NCI-H1105 (cell line): Measurements from ENCODE around the gene MICAL2.

Source experiments
- DNase-seq: peaks from one replicate; lab custom pipeline; 2025; lab: John Stamatoyannopoulos, UW

MICAL2 gene

DNA sequence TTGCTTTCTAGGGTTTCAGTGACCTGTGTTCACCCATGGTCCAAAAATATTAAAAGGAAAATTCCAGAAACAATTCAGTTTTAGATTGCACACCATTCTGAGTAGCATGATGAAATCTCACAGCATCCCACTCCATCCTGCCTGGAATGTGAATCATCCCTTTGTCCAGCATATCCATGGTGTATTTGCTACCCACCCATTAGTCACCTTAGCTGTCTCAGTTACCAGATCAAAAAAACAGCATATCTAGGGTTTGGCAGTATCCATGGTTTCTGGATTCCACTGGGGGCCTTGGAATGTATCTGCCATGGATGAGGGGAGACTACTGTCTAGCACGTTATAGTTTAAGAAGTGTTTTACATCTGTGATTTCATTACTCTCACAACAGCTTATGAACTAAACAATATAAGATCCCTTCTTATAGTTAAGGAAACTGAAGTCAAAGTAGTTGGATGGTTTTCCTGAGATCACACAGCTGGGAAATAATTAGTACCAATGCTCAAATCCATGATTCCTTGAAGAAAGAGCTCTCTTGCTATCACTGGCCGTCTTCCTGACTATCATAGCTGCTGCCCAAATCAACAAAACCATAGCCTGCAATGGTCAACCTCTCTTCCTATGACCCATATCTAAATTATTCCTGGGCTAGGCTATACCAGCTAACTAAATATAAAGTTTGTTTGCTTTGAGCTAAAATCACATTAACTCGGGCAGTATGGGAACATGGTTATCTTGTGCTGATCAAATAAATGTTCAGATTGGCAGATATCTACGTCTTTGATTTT is 122.6 kb downstream of the MICAL2 start:
- DNase-seq = no peak

DNA sequence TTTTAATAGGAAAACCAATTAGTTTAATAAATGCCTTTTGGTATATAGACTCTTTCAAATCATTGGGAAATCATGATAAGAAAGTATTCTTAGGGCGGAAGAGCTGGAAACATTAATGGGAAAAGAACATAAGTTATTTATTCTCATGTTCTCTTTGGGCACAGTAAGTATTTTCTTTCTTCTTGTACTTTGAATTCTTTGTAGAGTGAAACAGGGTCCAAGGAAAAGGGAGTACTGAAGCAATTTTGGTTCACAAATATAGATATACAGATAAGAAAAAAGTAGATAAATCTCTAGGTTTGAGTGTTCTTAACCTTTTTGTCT is 123.2 kb downstream of the MICAL2 start:
- DNase-seq = no peak

DNA sequence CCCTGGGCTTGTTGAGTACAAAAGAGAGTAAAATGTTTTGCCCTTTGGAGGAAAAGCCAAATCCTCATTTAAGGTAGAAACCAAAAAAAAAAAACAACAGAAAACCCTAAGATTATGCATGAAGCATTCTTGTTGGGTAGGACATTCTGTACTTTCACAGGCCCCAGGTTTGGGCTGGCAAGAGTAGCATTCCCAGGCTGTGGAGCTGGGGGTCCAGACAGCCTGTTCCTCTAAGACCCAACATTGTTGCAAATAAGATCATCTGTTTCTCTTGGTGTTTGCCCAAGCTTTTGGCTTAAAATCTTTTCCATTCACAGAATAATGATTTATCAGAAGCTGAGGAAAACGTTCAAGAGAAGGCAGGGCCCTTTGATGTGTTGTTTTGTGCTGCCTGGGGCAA is 123.8 kb downstream of the MICAL2 start:
- DNase-seq = no peak

DNA sequence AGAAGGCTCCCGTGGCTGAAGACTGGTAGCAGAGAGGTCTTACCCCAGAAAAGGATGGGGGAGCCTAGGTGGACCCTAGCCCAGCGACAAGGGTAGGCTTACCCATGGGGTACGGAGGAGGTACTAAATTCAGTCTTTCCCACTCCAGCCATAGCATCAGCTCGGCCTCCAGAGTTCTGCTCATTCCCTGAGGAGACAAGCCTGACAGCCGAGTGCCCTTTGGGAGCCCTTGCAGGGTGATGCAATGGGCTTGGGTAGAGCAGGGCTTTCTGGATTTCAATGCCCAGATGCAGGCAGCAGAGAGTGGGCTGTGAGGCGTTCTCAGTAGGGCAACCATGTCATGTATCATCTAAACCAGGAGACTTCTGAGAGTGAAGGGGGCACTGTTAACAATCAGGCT is 124.7 kb downstream of the MICAL2 start:
- no peak for DNase-seq

DNA sequence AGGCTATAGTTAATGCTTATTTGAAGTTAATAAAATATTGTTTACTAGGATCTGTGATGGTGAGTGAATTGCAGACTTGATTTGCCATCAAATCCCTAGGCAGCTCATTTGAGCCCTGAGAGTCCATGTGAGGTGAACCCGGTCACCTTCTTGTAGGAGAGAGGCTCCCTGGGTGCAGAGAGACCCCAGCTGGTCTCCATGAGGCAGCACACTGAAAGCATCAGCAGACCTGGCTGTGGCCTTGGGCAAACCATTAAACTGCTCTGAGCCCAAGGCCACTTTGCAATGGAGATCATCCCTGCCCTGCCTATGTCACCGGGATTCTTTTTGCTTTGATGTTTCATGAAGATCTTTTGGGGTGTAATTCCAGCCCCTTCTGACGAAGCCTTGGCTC is 125.2 kb downstream of the MICAL2 start:
- no peak for DNase-seq

DNA sequence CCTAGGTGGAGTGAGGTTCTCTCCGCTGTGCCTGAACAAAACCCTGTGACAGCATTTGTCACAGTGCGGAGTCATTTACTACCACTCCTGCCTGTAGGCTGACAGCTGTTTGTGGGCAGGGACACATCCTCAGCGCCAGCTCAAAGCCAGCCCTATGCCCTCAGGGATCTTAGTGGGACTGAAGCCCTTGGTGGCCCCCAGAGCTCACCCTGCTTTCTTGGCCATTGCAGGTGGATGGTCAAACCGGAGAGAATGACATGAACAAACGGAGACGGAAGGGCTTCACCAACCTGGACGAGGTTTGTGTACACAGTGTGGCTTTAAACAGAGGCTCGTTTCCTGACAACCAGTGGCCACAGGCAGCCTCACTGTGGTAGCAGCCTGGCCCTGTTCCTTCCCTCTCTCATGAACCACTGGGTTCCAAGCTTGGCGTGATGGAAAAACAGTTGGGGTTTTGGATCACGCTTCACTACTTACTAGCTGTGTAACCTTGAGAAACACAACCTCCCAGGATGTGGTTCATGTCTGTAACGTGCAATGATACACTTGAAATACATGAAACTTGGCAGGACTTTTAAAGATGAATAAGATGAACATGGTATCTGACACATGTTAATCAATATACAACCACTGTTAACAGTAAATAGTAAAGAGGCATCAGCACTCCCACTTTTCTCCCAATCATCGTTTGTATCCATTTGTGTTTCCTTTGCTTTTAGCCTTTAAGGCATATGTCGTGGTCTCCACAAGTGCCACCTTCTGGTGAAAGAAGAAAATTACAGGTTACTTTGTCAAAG is 125.8 kb downstream of the MICAL2 start:
- DNase-seq = peak; percentile 32

DNA sequence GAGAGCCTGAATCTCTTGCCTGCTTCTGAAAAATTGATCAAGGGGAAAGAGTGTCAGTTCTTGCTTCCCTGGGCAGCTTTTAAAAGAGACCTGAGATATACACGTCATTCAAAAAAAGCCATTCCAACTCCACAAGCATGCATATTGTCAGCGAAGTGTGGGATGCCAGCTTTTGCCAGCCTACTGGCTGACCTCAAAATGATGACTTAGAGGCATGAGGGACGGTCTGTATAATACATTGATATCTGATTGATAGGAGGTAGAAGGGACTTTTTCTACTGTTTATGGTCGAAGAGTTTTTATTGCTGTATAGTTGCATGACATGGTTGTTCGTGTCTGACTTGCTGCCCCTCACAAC is 126.3 kb downstream of the MICAL2 start:
- no peak for DNase-seq

DNA sequence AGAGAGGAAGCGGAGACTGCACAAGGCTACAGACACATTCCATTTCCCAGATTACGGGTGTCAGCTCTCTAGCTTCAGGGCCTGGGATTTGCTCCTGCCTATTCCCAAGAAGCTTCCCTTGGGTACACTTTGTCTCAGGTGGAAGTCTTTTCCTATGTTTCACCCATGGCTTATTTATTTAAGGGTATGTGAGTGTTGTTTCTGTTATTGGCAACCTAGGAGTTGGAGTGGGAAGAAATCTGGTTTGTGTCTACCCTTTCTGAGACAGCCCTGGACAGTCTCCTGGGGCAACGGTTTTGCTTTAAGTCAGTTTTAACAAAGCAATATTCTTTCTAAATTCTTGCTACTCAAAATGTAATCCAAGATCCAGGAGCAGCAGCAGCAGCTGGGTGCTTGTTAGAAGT is 127.0 kb downstream of the MICAL2 start:
- DNase-seq = no peak

DNA sequence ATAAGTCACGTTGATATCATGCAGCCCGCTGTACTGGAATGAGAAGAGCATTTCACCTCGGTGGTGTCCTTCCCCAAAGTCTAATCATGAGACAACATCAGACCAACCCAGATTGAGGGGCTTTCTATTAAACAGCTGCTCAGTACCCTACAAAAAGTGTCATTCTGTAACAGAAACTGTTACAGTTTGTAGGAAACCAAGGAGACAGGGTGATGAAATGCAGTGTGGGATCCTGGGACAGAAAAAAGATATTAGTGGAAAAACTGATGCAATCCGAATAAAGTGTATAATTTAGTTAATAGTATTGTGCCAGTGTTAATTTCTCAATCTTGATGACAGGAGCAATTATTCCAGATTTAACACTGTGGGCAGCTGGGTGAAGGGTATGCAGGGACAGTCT is 128.0 kb downstream of the MICAL2 start:
- no peak for DNase-seq

DNA sequence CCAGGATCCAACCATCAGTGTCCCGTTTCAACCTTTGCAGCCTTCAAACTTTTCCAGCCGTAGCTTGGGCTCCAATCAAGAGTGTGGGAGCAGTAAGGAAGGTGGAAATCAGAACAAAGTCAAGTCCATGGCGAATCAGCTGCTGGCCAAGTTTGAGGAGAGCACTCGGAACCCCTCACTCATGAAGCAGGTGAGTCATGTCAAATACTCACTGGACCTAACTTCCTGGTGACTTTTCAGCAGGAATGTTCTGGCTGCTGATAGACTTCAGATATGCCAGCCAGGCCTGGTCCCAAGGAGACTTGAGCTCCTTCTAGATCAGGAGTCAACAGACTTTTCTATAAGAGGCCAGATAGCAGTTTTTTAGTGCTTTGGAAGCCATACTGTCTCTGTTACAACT is 129.0 kb downstream of the MICAL2 start:
- DNase-seq = no peak

DNA sequence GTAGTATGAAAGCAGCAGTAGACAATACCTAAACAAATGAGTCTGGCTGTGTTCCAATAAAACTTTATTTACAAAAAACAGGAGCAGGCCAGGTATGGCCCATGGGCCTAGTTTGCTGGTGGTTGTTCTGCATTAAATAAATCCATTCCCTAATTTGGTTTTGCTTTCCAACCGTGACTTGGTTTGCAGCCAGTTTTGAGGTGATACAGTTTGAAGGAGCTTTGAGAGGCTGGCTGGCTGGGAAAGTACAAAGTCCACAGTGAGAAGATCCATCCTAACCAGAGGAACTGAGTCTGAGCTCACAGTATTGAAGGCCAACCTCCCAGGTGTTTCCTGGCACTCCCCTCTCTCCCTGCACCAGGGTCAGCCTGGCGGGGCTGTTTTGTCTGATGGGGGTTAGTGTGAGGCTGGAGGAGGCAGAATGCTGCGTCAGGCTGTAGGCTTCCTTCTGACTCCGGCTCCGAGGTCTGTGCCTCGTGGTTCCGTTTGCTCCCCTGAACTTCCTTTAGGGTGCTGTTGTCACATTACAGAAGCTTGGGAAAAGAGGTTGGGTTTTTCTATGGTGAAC is 129.5 kb downstream of the MICAL2 start:
- no peak for DNase-seq

DNA sequence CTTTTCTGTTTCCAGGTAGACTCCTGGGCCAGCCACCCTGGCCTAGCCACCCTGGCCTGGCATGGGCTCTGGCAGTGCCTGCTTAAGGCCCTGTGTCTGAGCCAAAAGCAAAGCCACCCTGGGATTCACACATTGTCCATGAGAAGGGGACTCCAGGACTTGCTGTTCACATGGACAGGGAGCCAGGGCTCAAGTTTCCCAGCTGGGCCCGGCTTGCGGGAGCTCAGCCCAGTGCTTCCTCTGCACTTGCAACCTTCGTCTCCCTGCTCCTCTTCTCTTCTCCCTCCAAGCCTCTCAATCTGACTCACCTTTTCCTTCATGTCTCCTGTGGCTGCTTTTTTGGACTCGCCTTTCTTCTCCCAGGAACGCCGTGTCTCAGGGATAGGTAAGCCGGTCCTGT is 130.3 kb downstream of the MICAL2 start:
- no peak for DNase-seq

DNA sequence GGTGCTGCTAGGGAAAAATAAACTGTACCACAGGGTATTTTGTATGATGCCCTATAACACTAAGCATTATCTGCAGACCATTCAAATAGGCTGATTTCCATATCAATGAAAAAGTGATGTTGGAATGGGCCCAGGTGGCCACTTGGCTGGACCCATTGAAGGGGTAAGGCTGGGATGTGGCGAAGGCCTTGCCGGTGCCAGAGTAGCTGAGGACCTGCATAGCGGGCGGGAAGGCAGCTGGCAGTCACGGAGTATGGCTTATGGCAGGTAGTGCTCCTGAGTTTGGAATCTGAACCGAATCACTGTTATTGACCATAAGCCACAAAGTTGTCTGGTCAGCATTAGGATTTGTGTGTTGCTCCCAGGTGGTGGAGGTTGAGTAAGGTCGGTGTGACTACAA is 131.0 kb downstream of the MICAL2 start:
- DNase-seq = peak; percentile 8

DNA sequence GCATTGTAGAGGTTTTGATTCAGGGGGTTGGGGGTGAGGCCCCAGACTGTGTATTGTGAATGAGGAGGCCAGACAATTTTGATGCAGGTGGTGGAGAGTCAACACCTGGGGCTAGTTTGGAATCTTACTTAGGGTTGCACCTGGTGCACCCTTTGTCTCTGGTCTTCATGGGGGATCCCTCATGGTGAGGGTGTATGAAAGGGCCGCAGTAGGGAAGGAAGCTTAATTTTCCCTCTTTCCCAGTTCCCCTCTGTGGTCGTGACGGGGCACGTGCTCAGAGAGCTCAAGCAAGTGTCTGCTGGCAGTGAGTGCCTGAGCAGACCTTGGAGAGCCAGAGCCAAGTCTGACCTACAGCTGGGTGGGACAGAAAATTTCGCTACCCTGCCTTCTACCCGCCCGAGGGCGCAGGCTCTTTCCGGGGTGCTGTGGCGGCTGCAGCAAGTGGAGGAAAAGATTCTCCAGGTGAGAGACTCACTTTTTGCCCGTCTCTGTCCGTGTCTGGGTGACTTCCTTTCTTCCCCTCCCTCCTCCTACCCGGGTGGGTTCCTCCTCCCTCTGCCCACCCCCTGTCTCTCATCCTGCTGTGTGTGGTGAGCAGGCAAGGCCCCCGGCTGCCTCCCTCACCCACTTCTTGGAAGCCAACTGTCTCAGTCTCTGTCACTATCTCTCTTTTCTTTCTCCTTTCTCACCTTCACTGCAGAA is 131.7 kb downstream of the MICAL2 start:
- DNase-seq = no peak

DNA sequence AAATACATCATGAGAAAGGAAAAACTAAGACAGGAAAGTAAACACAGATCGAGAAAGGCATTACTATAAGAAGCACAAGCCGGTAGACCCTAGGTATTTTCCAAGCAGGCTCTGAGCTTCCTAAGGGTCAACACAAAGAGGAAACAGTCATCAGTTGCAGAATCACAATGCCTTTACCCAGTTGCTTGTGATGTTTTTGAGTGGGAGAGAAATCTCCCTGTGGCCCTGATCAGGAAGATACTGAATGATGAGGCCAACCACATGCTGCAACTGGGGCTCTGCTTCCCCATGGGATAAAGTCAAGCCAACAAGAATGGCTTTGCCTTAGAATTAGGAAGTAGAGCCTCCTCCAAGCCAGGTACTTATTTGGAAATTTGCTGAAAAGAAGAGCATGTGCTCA is 132.6 kb downstream of the MICAL2 start:
- DNase-seq = no peak

DNA sequence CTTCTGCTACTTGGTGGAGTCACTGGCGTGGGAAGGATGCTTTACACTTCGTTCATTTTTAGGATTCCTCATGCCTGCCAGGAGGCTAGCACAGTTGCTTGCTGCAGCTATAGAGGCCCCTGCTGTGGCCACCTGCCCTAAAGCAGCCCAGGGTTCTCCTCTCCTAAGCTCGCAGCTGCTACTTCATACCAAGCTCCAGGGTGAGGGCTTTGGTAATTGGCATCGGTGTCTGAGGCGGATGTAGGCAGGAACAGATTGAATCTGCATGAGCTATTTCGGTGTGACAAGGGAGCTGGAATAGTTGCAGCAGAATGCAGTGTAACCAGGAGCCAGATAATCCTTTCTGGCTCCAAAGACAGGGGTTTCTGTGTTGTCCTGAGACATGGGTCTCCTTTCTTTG is 133.1 kb downstream of the MICAL2 start:
- peak; percentile 4 for DNase-seq

DNA sequence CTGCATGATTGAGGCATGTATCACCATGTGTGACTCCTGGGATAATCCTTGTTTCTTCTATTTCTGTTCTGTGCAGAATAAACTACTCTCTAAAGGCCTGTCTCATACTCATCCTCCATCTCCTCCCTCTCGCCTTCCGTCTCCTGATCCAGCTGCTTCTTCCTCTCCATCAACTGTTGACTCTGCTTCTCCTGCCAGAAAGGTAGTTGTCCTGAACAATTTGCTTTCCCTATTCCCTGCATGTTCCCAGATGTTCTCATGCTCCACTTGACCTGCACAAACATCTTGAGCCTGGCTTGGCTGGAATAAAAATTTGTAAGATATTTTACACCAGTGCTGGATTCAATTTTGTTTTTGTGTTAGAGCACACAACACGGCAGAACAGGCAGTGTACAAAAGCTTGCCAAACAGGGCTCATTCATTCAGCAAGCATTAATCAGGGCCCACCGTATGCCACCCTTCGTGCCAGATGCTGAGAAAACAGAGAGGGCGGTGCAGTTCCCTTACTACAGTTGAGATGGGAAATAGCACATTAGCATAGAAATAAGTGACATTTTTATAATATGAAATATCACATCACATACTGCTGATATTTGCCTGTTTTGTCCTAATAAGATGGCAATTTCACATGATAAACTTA is 133.6 kb downstream of the MICAL2 start:
- DNase-seq = no peak

DNA sequence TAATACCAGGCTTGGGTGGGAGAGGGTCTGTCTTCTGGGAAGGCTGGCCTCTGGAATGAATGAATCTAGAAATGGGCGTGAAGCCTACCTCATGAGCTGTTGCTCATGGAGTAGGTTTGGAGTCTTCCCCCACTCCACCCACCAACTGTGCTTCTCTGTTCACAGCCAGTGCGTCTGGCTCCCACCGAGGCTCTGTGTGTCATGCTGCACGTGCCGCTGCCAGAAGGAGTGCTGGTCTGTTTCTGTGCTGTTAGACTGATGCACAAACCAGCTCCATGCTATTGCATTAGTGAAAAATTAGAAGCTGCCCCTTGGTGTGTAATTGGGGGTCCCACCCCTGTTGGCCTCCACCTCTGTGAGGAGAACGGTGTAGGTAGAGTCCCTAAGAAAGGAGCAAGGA is 134.7 kb downstream of the MICAL2 start:
- no peak for DNase-seq

DNA sequence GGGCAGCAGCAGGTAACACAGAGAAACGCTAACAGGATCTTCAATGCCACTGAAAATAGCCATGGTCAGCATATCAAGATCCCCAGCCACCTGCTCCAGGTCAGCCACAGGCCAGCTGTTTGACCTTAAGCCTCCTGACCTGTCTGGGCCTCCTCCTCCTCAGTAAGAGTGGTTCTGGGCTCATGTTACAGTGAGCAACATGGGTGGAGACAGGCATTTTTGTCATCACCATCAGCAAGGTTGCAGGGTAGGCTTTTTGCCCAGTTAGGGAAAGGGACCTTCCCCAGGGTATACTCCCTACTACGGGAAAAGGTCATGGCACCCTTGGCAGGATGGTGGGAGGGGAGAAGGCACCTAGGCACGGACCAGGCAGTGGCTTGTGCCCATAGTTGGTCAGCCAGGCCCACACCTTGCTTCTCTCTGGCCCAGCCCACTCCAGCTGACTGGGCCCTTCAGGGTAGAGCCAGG is 135.2 kb downstream of the MICAL2 start:
- DNase-seq = no peak

DNA sequence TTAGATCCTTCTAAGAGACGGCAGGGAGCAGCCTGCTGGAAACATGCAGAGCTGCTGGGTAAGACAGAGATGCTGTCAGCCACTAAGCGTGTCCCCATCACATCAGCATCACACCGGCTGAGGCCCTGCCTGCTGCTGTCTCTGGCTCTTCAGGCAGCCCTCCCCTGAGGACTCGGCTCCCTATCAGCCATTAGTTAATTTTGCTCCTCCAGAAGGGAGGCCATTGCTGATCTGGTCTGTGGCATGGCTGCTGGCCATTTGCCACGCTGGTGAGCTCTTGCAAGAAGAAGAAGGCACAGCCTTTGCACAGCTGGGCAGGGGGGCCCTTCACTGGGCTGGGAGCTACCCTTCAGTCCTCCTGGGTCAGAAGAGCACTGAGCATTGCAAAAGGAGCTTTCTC is 135.8 kb downstream of the MICAL2 start:
- no peak for DNase-seq

DNA sequence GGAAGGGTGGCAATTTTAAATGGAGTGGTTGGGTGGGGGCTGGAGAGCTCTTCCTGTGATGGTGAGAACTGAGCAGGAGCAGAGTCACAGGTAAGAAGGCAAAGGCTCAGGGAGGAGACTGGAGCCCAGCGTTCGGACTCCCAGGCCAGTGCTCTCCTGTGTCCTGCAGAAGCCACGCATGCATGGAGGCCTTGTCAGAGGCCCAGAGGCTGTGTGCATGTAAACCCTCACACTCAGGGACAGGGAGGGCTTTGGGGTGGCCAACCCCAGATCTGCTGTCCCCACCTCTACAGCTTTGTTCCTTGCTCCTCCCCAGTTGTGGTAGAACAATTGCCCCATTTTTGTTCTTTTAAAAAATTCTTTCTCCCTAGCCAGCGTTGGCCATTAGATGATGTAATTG is 136.6 kb downstream of the MICAL2 start:
- DNase-seq = no peak

DNA sequence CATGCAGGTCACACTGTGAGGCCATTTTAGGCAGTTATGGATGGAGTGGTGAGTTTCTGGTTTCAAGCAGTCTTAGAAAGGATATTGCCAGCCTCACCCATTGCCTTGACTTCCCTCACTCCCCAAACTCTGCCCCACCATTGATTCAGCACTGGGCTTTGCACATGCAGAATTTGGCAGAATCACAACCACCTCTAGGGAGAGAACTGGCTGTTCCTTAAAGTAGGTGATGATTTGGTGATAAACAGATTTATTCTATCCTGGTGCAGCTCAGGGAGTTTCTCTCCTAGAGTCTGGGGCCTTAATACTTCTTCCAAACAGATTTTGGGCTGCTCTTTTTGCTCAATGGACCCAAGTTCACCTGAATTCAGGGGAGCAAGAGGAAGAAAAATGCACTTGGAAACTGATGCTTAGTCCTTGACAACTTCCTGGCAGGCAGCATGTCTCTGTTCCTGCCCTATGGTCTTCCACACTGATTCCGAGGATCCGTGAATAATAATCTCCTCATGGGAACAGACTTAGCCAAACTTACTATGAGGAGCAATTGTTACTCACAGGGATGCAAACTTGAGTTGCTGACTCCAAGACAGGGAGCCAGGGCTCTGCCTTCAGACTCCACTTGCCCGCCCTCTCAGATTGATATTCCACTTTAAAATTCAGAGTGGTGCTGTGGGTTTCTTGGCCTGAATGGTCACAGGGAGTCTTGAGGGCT is 137.3 kb downstream of the MICAL2 start:
- no peak for DNase-seq
